Measurements from ENCODE around the gene FBN1.

Gene FBN1

GRCh38 chr15:48582452-48583247, 62.9 kb downstream of the FBN1 start:
- DNase-seq (ENCODE audit: low read depth in 2 of 2, low spot score in 1 of 2) = no peak

GRCh38 chr15:48581219-48581618, 64.3 kb downstream of the FBN1 start:
- DNase-seq (ENCODE audit: low read depth in 2 of 2, low spot score in 1 of 2) = no peak

- no peak for DNase-seq (ENCODE audit: low read depth in 2 of 2, low spot score in 1 of 2)
These were observed 64.8 kb downstream of the FBN1 start for GRCh38 chr15:48580736-48581135.

GRCh38 chr15:48579945-48580671, 65.4 kb downstream of the FBN1 start:
- DNase-seq (ENCODE audit: low read depth in 2 of 2, low spot score in 1 of 2) = no peak

- DNase-seq (ENCODE audit: low read depth in 2 of 2, low spot score in 1 of 2) = no peak
These were observed 66.5 kb downstream of the FBN1 start for GRCh38 chr15:48578965-48579364.

- no peak for DNase-seq (ENCODE audit: low read depth in 2 of 2, low spot score in 1 of 2)
These were observed 68.0 kb downstream of the FBN1 start for GRCh38 chr15:48577469-48577868.

- no peak for DNase-seq (ENCODE audit: low read depth in 2 of 2, low spot score in 1 of 2)
These were observed 71.3 kb downstream of the FBN1 start for GRCh38 chr15:48574187-48574586.

GRCh38 chr15:48573780-48574179, 71.7 kb downstream of the FBN1 start:
- no peak for DNase-seq (ENCODE audit: low read depth in 2 of 2, low spot score in 1 of 2)

GRCh38 chr15:48572823-48573222, 72.7 kb downstream of the FBN1 start:
- no peak for DNase-seq (ENCODE audit: low read depth in 2 of 2, low spot score in 1 of 2)

GRCh38 chr15:48571510-48571909, 74.0 kb downstream of the FBN1 start:
- no peak for DNase-seq (ENCODE audit: low read depth in 2 of 2, low spot score in 1 of 2)

GRCh38 chr15:48570822-48571221, 74.7 kb downstream of the FBN1 start:
- DNase-seq (ENCODE audit: low read depth in 2 of 2, low spot score in 1 of 2) = no peak

GRCh38 chr15:48569591-48570302, 75.8 kb downstream of the FBN1 start:
- no peak for DNase-seq (ENCODE audit: low read depth in 2 of 2, low spot score in 1 of 2)

- DNase-seq (ENCODE audit: low read depth in 2 of 2, low spot score in 1 of 2) = no peak
These were observed 78.8 kb downstream of the FBN1 start for GRCh38 chr15:48566668-48567067.

GRCh38 chr15:48565560-48566482, 79.7 kb downstream of the FBN1 start:
- no peak for DNase-seq (ENCODE audit: low read depth in 2 of 2, low spot score in 1 of 2)

- DNase-seq (ENCODE audit: low read depth in 2 of 2, low spot score in 1 of 2) = no peak
These were observed 80.8 kb downstream of the FBN1 start for GRCh38 chr15:48564690-48565089.

GRCh38 chr15:48563934-48564333, 81.6 kb downstream of the FBN1 start:
- DNase-seq (ENCODE audit: low read depth in 2 of 2, low spot score in 1 of 2) = no peak

- no peak for DNase-seq (ENCODE audit: low read depth in 2 of 2, low spot score in 1 of 2)
These were observed 85.0 kb downstream of the FBN1 start for GRCh38 chr15:48560321-48561051.

- no peak for DNase-seq (ENCODE audit: low read depth in 2 of 2, low spot score in 1 of 2)
These were observed 86.2 kb downstream of the FBN1 start for GRCh38 chr15:48559285-48559684.

GRCh38 chr15:48558226-48558625, 87.3 kb downstream of the FBN1 start:
- no peak for DNase-seq (ENCODE audit: low read depth in 2 of 2, low spot score in 1 of 2)

GRCh38 chr15:48557335-48557734, 88.2 kb downstream of the FBN1 start:
- no peak for DNase-seq (ENCODE audit: low read depth in 2 of 2, low spot score in 1 of 2)
